Left ventricle myocardium superior (tissue), 1 donor: Measurements from ENCODE around the gene ATP1A4. TPM values are rescaled to one million over a fixed set of nuclear protein-coding genes. Genes with fewer than 3 reads are reported as not detected.

Experiments used
- ATAC-seq: fragments of 200-7000 bp; cut with Tn5 transposase; one replicate; pipeline ENCODE4 v1.9.1; 2020; ENCODE audit warnings: mild to moderate bottlenecking, moderate library complexity
- DNase-seq: peaks from one replicate; pipeline ENCODE4 v3.0.0-alpha.2; 2020
- intact Hi-C: fragments of 100-400 bp; cut with micrococcal nuclease; formaldehyde crosslinking; loops from one replicate; pipeline ENCODE4 v1.11.0; 2022
- total RNA-seq: library from RNA; stranded (reverse); fragmentation: NEBNext Ultra II Directional; extraction: Animal tissue kit (Norgen Biotek cat#: 25700); gene quantifications from one replicate; pipeline ENCODE4 v1.2.1, GENCODE V29; 2021
- donor health status: DM: no; HTN: yes; CAD: no; lungs with severe emphysema.

ATP1A4 gene
- total RNA-seq, 1 donor from 2014 or later = not detected

GRCh38 chr1:160211046-160211790, 59.8 kb downstream of the ATP1A4 start:
- ATAC-seq (no peak), DNase-seq (no peak)
- intact Hi-C loops = no loop called here

- intact Hi-C loops = no loop called here
- DNase-seq (no peak), ATAC-seq (no peak)
These were observed 63.2 kb downstream of the ATP1A4 start for GRCh38 chr1:160214481-160215140.

- ATAC-seq (no peak), DNase-seq (no peak)
- intact Hi-C loops = no loop called here
These were observed 64.9 kb downstream of the ATP1A4 start for GRCh38 chr1:160216301-160216700.

GRCh38 chr1:160217481-160218051, 66.2 kb downstream of the ATP1A4 start:
- peak; percentile 9 for ATAC-seq
- intact Hi-C loops = no loop called here
- DNase-seq = no peak

- DNase-seq (no peak), ATAC-seq (peak; percentile 85)
- intact Hi-C loops = no loop called here
These were observed 67.9 kb downstream of the ATP1A4 start for GRCh38 chr1:160219062-160219929.

- intact Hi-C loops = no loop called here
- no peak for ATAC-seq
- DNase-seq = no peak
These were observed 68.9 kb downstream of the ATP1A4 start for GRCh38 chr1:160220301-160220700.

GRCh38 chr1:160221089-160221488, 69.7 kb downstream of the ATP1A4 start:
- ATAC-seq (no peak), DNase-seq (no peak)
- intact Hi-C loops = no loop called here

- no peak for DNase-seq
- no peak for ATAC-seq
- intact Hi-C loops = no loop called here
These were observed 71.1 kb downstream of the ATP1A4 start for GRCh38 chr1:160222546-160222945.

- ATAC-seq = no peak
- no peak for DNase-seq
These were observed 73.2 kb downstream of the ATP1A4 start for GRCh38 chr1:160224606-160225005.

GRCh38 chr1:160225345-160225744, 73.9 kb downstream of the ATP1A4 start:
- intact Hi-C loops = no loop called here
- DNase-seq (no peak), ATAC-seq (no peak)

More at GRCh38 chr1:160224606-160225005, 73.2 kb downstream of the ATP1A4 start:
- intact Hi-C loops = no loop called here

GRCh38 chr1:160226623-160227022, 75.2 kb downstream of the ATP1A4 start:
- DNase-seq (no peak), ATAC-seq (peak; percentile 66)
- intact Hi-C loops = no loop called here

GRCh38 chr1:160227034-160227433, 75.6 kb downstream of the ATP1A4 start:
- intact Hi-C loops = no loop called here
- no peak for ATAC-seq
- no peak for DNase-seq

- no peak for DNase-seq
- intact Hi-C loops = no loop called here
- ATAC-seq = no peak
These were observed 76.2 kb downstream of the ATP1A4 start for GRCh38 chr1:160227561-160227960.

- DNase-seq = no peak
- ATAC-seq = no peak
- intact Hi-C loops = no loop called here
These were observed 77.0 kb downstream of the ATP1A4 start for GRCh38 chr1:160228431-160228830.

- no peak for DNase-seq
- ATAC-seq = no peak
- intact Hi-C loops = no loop called here
These were observed 81.5 kb downstream of the ATP1A4 start for GRCh38 chr1:160232911-160233310.

Other genes starting within 250 kb of the ATP1A4 start
- gene TAGLN2, start 226.1 kb upstream of the ATP1A4 start, total RNA-seq = 104 TPM
- gene IGSF9, start 206.0 kb upstream of the ATP1A4 start, total RNA-seq = 0.79 TPM
- gene SLAMF9, start 197.4 kb upstream of the ATP1A4 start, total RNA-seq = not detected
- 2.4 TPM for gene PIGM, start 119.6 kb upstream of the ATP1A4 start, total RNA-seq
- gene KCNJ10, start 81.4 kb upstream of the ATP1A4 start, total RNA-seq = not detected
- gene KCNJ9, start 70.1 kb upstream of the ATP1A4 start, total RNA-seq = not detected
- 19.2 TPM for gene IGSF8, start 53.0 kb upstream of the ATP1A4 start, total RNA-seq
- gene ATP1A2, start 35.8 kb upstream of the ATP1A4 start, total RNA-seq = 243 TPM
- gene CASQ1, start 39.0 kb downstream of the ATP1A4 start, total RNA-seq = 20.0 TPM
- 277 TPM for gene PEA15, start 53.8 kb downstream of the ATP1A4 start, total RNA-seq
- 145 TPM for gene DCAF8, start 110.9 kb downstream of the ATP1A4 start, total RNA-seq
- gene PEX19, start 133.5 kb downstream of the ATP1A4 start, total RNA-seq = 96.2 TPM
- gene COPA, start 191.6 kb downstream of the ATP1A4 start, total RNA-seq = 93.0 TPM
- 60.7 TPM for gene NCSTN, start 191.8 kb downstream of the ATP1A4 start, total RNA-seq
- gene NHLH1, start 215.5 kb downstream of the ATP1A4 start, total RNA-seq = not detected
- gene VANGL2, start 249.0 kb downstream of the ATP1A4 start, total RNA-seq = 2.6 TPM